Measurements from ENCODE around the gene ARID1A. TPM values are rescaled to one million over a fixed set of nuclear protein-coding genes. Genes with fewer than 3 reads are reported as not detected.

Gene ARID1A
- total and polyA plus RNA-seq, 2 experiments from 2014 or later: 50.0 to 104 TPM

DNA sequence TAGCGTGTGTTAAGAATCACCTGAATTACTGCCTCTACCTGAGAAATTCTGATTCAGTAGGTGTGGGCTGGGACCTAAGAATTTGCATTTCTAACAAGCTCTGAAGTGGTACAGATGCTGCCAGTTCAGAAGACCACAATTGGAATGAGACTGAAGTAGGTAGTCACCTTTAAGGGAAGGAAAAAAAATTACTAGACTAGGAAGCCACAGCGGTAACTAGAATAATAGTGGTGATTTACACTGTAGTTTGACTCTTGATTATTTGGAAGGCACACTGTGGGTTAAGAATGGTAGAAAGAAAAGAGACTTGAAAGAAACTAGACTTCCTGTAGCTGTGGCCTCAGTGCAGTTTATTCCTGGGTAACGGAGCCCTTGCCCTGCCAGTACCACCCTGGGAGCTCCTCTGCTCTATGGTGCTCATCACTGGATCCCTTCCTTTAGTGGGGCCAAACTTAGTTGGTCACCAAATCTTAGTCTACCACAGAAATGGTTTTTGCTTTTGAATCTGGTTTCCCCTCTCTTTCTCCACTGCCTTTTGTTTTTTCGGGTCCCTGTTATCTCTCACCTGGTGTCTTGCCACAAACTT lies 43.6 kb downstream of the ARID1A start:
- Mint-ChIP-seq H3K4me1 (peaks cover 24% of the 10 kb centered on the region), H3K4me3 (no peak overlapping the region), H3K27me3 (ENCODE audit: insufficient read depth, low read depth, poor library complexity) (peaks cover 12% of the 10 kb centered on the region), H3K36me3 (ENCODE audit: low read depth) (peaks cover 74% of the 10 kb centered on the region), H3K9me3 (no peaks in the 10 kb centered on the region), H3K27ac (no peak overlapping the region)
- Histone ChIP-seq H4K20me1 (replicated peaks; ENCODE audit: insufficient read depth) (peaks cover 38% of the 10 kb centered on the region), H2AFZ (no peak overlapping the region), H3K79me2 (replicated peaks; ENCODE audit: insufficient read depth) (peaks cover 76% of the 10 kb centered on the region), H3K36me3 (ENCODE audit: insufficient read depth) (peaks cover 41% of the 10 kb centered on the region), H3K27me3 (ENCODE audit: insufficient read depth) (no peaks in the 10 kb centered on the region), H3K4me2 (no peak overlapping the region), H3K27ac (ENCODE audit: low read depth) (no peak overlapping the region), H3K4me1 (ENCODE audit: insufficient read depth) (peaks cover 10% of the 10 kb centered on the region), H3K4me3 (no peak overlapping the region), H3F3A (replicated peaks; ENCODE audit: low read depth) (0 out of 2 replicates have a peak, but pooled peaks cover 6% of the 10 kb centered on the region), H3K9me2 (ENCODE audit: insufficient read depth) (no peaks in the 10 kb centered on the region)
- DNase-seq (ENCODE audit: low spot score) (no peak), ATAC-seq (no peak)
- TF ChIP-seq, protein P1, sequence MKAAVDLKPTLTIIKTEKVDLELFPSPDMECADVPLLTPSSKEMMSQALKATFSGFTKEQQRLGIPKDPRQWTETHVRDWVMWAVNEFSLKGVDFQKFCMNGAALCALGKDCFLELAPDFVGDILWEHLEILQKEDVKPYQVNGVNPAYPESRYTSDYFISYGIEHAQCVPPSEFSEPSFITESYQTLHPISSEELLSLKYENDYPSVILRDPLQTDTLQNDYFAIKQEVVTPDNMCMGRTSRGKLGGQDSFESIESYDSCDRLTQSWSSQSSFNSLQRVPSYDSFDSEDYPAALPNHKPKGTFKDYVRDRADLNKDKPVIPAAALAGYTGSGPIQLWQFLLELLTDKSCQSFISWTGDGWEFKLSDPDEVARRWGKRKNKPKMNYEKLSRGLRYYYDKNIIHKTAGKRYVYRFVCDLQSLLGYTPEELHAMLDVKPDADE (IDR thresholded peaks at IDR 0.05): no peak
- TF ChIP-seq ZNF331 (CRISPR knock-in tag; IDR thresholded peaks at IDR 0.05; ENCODE audit: low read depth) (no peak), STAT1 (IDR thresholded peaks at IDR 0.05; ENCODE audit: unreplicated experiment) (no peak), EZH2 (IDR thresholded peaks at IDR 0.05; ENCODE audit: low read depth, unreplicated experiment) (no peak), CREB1 (CRISPR knock-in tag; IDR thresholded peaks at IDR 0.05; ENCODE audit: low read depth) (no peak), POLR2AphosphoS5 (IDR thresholded peaks at IDR 0.05; ENCODE audit: low read depth) (no peak), EZH2phosphoT487 (IDR thresholded peaks at IDR 0.05; ENCODE audit: unreplicated experiment) (no peak), JUNB (IDR thresholded peaks at IDR 0.05; ENCODE audit: unreplicated experiment) (no peak), ZNF114 (CRISPR knock-in tag; IDR thresholded peaks at IDR 0.05) (no peak), NANOG (IDR thresholded peaks at IDR 0.05; ENCODE audit: borderline replicate concordance) (no peak)
- TF ChIP-seq, protein P2, sequence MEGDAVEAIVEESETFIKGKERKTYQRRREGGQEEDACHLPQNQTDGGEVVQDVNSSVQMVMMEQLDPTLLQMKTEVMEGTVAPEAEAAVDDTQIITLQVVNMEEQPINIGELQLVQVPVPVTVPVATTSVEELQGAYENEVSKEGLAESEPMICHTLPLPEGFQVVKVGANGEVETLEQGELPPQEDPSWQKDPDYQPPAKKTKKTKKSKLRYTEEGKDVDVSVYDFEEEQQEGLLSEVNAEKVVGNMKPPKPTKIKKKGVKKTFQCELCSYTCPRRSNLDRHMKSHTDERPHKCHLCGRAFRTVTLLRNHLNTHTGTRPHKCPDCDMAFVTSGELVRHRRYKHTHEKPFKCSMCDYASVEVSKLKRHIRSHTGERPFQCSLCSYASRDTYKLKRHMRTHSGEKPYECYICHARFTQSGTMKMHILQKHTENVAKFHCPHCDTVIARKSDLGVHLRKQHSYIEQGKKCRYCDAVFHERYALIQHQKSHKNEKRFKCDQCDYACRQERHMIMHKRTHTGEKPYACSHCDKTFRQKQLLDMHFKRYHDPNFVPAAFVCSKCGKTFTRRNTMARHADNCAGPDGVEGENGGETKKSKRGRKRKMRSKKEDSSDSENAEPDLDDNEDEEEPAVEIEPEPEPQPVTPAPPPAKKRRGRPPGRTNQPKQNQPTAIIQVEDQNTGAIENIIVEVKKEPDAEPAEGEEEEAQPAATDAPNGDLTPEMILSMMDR (conservative IDR thresholded peaks at IDR 0.05; ENCODE audit: low read depth in 2 of 2): no peak
- TF ChIP-seq, protein P3, sequence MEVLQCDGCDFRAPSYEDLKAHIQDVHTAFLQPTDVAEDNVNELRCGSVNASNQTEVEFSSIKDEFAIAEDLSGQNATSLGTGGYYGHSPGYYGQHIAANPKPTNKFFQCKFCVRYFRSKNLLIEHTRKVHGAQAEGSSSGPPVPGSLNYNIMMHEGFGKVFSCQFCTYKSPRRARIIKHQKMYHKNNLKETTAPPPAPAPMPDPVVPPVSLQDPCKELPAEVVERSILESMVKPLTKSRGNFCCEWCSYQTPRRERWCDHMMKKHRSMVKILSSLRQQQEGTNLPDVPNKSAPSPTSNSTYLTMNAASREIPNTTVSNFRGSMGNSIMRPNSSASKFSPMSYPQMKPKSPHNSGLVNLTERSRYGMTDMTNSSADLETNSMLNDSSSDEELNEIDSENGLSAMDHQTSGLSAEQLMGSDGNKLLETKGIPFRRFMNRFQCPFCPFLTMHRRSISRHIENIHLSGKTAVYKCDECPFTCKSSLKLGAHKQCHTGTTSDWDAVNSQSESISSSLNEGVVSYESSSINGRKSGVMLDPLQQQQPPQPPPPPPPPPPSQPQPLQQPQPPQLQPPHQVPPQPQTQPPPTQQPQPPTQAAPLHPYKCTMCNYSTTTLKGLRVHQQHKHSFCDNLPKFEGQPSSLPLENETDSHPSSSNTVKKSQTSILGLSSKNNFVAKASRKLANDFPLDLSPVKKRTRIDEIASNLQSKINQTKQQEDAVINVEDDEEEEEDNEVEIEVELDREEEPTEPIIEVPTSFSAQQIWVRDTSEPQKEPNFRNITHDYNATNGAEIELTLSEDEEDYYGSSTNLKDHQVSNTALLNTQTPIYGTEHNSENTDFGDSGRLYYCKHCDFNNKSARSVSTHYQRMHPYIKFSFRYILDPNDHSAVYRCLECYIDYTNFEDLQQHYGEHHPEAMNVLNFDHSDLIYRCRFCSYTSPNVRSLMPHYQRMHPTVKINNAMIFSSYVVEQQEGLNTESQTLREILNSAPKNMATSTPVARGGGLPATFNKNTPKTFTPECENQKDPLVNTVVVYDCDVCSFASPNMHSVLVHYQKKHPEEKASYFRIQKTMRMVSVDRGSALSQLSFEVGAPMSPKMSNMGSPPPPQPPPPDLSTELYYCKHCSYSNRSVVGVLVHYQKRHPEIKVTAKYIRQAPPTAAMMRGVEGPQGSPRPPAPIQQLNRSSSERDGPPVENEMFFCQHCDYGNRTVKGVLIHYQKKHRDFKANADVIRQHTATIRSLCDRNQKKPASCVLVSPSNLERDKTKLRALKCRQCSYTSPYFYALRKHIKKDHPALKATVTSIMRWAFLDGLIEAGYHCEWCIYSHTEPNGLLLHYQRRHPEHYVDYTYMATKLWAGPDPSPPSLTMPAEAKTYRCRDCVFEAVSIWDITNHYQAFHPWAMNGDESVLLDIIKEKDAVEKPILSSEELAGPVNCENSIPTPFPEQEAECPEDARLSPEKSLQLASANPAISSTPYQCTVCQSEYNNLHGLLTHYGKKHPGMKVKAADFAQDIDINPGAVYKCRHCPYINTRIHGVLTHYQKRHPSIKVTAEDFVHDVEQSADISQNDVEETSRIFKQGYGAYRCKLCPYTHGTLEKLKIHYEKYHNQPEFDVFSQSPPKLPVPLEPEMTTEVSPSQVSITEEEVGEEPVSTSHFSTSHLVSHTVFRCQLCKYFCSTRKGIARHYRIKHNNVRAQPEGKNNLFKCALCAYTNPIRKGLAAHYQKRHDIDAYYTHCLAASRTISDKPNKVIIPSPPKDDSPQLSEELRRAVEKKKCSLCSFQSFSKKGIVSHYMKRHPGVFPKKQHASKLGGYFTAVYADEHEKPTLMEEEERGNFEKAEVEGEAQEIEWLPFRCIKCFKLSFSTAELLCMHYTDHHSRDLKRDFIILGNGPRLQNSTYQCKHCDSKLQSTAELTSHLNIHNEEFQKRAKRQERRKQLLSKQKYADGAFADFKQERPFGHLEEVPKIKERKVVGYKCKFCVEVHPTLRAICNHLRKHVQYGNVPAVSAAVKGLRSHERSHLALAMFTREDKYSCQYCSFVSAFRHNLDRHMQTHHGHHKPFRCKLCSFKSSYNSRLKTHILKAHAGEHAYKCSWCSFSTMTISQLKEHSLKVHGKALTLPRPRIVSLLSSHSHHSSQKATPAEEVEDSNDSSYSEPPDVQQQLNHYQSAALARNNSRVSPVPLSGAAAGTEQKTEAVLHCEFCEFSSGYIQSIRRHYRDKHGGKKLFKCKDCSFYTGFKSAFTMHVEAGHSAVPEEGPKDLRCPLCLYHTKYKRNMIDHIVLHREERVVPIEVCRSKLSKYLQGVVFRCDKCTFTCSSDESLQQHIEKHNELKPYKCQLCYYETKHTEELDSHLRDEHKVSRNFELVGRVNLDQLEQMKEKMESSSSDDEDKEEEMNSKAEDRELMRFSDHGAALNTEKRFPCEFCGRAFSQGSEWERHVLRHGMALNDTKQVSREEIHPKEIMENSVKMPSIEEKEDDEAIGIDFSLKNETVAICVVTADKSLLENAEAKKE (CRISPR knock-in tag; IDR thresholded peaks at IDR 0.05): no peak
- TF ChIP-seq, protein P4, sequence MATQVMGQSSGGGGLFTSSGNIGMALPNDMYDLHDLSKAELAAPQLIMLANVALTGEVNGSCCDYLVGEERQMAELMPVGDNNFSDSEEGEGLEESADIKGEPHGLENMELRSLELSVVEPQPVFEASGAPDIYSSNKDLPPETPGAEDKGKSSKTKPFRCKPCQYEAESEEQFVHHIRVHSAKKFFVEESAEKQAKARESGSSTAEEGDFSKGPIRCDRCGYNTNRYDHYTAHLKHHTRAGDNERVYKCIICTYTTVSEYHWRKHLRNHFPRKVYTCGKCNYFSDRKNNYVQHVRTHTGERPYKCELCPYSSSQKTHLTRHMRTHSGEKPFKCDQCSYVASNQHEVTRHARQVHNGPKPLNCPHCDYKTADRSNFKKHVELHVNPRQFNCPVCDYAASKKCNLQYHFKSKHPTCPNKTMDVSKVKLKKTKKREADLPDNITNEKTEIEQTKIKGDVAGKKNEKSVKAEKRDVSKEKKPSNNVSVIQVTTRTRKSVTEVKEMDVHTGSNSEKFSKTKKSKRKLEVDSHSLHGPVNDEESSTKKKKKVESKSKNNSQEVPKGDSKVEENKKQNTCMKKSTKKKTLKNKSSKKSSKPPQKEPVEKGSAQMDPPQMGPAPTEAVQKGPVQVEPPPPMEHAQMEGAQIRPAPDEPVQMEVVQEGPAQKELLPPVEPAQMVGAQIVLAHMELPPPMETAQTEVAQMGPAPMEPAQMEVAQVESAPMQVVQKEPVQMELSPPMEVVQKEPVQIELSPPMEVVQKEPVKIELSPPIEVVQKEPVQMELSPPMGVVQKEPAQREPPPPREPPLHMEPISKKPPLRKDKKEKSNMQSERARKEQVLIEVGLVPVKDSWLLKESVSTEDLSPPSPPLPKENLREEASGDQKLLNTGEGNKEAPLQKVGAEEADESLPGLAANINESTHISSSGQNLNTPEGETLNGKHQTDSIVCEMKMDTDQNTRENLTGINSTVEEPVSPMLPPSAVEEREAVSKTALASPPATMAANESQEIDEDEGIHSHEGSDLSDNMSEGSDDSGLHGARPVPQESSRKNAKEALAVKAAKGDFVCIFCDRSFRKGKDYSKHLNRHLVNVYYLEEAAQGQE (IDR thresholded peaks at IDR 0.05; ENCODE audit: unreplicated experiment): no peak

Data from GM23338 (cell line).